Measurements from ENCODE around the gene CRADD.

The CRADD gene

DNA sequence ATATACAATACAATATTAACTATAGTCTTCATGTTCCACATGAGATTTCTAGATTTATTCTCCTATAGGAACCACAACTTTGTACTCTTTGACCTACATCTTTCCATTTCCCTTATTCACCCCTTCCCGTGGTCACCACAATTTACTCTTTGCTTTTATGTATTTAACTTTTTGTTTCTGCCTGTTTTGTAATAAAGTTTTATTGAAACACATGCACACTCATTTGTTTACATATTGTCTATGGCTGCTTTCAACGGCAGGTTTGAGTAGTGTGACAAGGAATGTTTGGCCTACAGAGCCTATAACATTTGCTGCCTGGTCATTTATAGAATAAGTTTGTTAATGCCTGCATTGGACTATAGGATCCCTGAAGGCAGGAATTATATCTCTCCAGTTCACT, 231.1 kb downstream of the CRADD start:
- no peaks in the 10 kb centered on the region for H3K36me3 ChIP-seq (ENCODE audit: insufficient read depth, low read length)
- DNase-seq (ENCODE audit: low read depth, low spot score) = no peak
- no peak overlapping the region for H3K9ac ChIP-seq (ENCODE audit: insufficient read length)
- no peak for TF ChIP-seq FOXP2 (optimal IDR thresholded peaks at IDR 0.05; ENCODE audit: control extremely low read depth, extremely low read length, insufficient read depth)
- no peak for TF ChIP-seq EZH2 (IDR thresholded peaks at IDR 0.05)
- TF ChIP-seq POLR2AphosphoS5 (IDR thresholded peaks at IDR 0.05; ENCODE audit: borderline replicate concordance, low read depth, low read length) = no peak
- no peaks in the 10 kb centered on the region for H3K9me3 ChIP-seq (ENCODE audit: low read depth, low read length)
- no peak overlapping the region for H3K27ac ChIP-seq
- no peak overlapping the region for H3K4me3 ChIP-seq

DNA sequence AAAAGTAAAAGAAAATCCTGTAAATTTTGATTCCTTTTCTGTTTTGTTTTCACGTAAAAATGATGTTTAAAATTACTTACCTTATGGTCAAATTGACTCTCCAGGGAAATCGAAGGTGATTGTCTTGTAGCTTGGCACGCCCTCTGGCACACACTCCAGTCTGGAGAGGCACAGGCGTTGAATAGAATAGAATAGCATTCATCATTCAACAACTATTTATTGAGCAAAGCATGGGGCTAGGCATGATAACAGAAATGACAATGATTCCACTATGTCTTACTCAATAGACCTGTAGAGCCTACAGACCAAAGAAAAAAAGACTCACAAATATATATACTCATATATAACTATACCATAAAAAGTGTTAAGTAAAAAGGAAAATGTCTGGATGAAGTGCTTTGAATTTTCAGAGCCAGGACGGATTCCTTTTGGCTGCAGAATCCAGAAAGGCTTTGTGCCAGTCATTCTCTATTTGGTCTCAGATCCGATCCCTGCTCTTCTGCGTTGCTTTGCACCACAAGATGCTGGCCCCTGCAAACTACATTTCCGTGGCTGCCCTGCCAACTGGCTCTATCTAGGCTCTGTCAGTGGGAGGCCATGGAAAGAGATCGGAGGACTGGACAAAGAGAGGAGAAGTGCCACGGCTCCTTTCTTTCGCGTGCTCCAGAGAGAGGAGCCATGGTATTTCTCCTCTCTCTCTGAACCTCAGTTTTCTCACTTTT, 231.8 kb downstream of the CRADD start:
- no peak for TF ChIP-seq FOXP2 (optimal IDR thresholded peaks at IDR 0.05; ENCODE audit: control extremely low read depth, extremely low read length, insufficient read depth)
- TF ChIP-seq POLR2AphosphoS5 (IDR thresholded peaks at IDR 0.05; ENCODE audit: borderline replicate concordance, low read depth, low read length) = no peak
- no peak for TF ChIP-seq EZH2 (IDR thresholded peaks at IDR 0.05)
- Histone ChIP-seq H3K27ac (no peak overlapping the region), H3K4me3 (no peak overlapping the region), H3K9ac (ENCODE audit: insufficient read length) (no peak overlapping the region), H3K9me3 (ENCODE audit: low read depth, low read length) (peaks cover 3% of the 10 kb centered on the region; the same call in 1 of the 2 replicates), H3K36me3 (ENCODE audit: insufficient read depth, low read length) (no peaks in the 10 kb centered on the region)
- DNase-seq (ENCODE audit: low read depth, low spot score) = no peak

DNA sequence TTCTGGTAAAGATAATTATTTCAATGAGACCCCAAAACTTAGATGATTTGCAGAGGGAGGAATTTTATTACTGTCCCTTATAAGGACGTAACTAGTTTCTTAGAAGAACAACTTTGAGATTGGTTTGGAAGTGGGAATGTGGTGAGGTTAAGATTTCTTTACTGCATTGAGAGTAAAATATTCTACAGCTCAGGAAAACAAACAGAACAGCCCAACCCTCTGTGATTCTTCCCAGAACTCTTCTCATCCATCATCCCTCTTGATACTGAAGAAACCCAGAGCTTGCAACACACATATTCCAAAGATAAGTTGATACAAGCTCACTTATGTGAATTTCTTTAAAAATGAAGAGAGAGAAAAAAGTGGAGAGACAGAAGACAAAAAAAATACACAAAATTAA, 234.2 kb downstream of the CRADD start:
- Histone ChIP-seq H3K36me3 (ENCODE audit: insufficient read depth, low read length) (no peaks in the 10 kb centered on the region), H3K9me3 (ENCODE audit: low read depth, low read length) (peaks cover 3% of the 10 kb centered on the region; the same call in 1 of the 2 replicates), H3K27ac (no peak overlapping the region), H3K9ac (ENCODE audit: insufficient read length) (no peak overlapping the region), H3K4me3 (no peak overlapping the region)
- no peak for DNase-seq (ENCODE audit: low read depth, low spot score)
- TF ChIP-seq POLR2AphosphoS5 (IDR thresholded peaks at IDR 0.05; ENCODE audit: borderline replicate concordance, low read depth, low read length) (no peak), FOXP2 (optimal IDR thresholded peaks at IDR 0.05; ENCODE audit: control extremely low read depth, extremely low read length, insufficient read depth) (no peak), EZH2 (IDR thresholded peaks at IDR 0.05) (no peak)

DNA sequence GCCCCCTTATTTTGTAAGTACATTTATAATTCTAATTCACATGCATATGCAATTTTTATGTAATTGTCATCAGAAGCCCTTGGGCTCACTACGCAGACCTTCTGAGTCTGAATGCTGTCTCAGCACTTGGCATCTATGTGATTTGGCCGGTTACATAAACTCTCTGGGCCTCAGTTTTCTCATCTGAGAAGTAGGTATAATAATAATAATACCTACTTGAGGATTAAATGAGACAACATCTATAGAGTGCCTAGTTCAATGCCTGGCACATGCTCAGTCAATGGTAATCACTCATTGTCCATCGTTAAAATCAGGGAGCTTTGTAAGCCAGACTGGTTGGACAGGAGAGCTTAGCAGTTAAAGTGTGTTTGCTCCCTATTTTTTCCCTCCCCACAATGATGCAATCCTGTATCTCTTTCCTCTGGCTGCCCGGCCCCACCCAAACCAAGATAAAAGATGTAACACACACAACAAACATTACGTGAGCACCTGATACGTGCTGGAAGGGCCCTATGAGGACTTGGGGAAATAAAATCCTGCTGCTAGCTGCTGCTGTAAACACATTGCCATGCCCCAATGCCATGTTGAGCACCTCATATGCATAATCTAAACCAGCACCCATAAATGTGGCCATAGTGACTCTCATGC, 235.0 kb downstream of the CRADD start:
- H3K9me3 ChIP-seq (ENCODE audit: low read depth, low read length) = peaks cover 3% of the 10 kb centered on the region; the same call in 1 of the 2 replicates

DNA sequence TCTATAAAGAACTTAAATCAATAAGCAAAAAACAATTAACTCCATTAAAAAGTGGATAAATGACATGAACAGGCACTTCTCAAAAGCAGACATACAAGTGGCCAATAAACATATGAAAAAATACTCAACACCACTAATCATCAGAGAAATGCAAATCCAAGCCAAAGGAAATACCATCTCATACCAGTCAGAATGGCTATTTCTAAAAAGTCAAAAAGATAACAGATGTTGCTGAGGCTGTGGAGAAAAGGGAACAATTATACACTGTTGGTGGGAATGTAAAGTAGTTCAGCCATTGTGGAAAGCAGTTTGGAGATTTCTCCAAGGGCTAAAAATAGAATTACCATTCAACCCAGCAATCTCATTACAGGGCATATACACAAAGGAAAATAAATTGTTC, 236.7 kb downstream of the CRADD start:
- DNase-seq (ENCODE audit: low read depth, low spot score) = no peak
- no peak for TF ChIP-seq POLR2AphosphoS5 (IDR thresholded peaks at IDR 0.05; ENCODE audit: borderline replicate concordance, low read depth, low read length)
- TF ChIP-seq FOXP2 (optimal IDR thresholded peaks at IDR 0.05; ENCODE audit: control extremely low read depth, extremely low read length, insufficient read depth) = no peak
- TF ChIP-seq EZH2 (IDR thresholded peaks at IDR 0.05) = no peak
- no peak overlapping the region for H3K9ac ChIP-seq (ENCODE audit: insufficient read length)
- no peak overlapping the region for H3K4me3 ChIP-seq
- peaks cover 3% of the 10 kb centered on the region; the same call in 1 of the 2 replicates for H3K9me3 ChIP-seq (ENCODE audit: low read depth, low read length)
- no peaks in the 10 kb centered on the region for H3K36me3 ChIP-seq (ENCODE audit: insufficient read depth, low read length)
- no peak overlapping the region for H3K27ac ChIP-seq

More for the DNA sequence above, 235.0 kb downstream of the CRADD start:
- no peak overlapping the region for H3K9ac ChIP-seq (ENCODE audit: insufficient read length)
- H3K4me3 ChIP-seq = no peak overlapping the region
- TF ChIP-seq POLR2AphosphoS5 (IDR thresholded peaks at IDR 0.05; ENCODE audit: borderline replicate concordance, low read depth, low read length) (no peak), EZH2 (IDR thresholded peaks at IDR 0.05) (no peak), FOXP2 (optimal IDR thresholded peaks at IDR 0.05; ENCODE audit: control extremely low read depth, extremely low read length, insufficient read depth) (no peak)
- H3K36me3 ChIP-seq (ENCODE audit: insufficient read depth, low read length) = no peaks in the 10 kb centered on the region
- DNase-seq (ENCODE audit: low read depth, low spot score) = no peak
- H3K27ac ChIP-seq = no peak overlapping the region

DNA sequence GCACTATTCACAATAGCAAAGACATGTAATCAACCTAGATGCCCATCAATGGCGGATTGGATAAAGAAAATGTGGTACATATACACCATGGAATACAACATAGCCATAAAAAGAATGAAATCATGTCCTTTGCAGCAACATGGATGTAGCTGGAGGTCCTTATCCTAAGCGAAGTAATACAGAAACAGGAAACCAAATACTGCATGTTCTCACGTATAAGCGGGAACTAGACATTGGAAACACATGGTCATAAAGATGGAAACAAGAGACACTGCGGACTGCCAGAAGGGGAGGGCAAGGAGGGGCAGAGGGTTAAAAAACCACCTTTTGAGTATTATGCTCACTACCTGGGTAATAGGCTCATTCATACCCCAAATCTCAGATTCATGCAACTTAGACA, 237.1 kb downstream of the CRADD start:
- H3K36me3 ChIP-seq (ENCODE audit: insufficient read depth, low read length) = no peaks in the 10 kb centered on the region
- no peak for DNase-seq (ENCODE audit: low read depth, low spot score)
- TF ChIP-seq FOXP2 (optimal IDR thresholded peaks at IDR 0.05; ENCODE audit: control extremely low read depth, extremely low read length, insufficient read depth) = no peak
- no peak for TF ChIP-seq EZH2 (IDR thresholded peaks at IDR 0.05)
- TF ChIP-seq POLR2AphosphoS5 (IDR thresholded peaks at IDR 0.05; ENCODE audit: borderline replicate concordance, low read depth, low read length) = no peak
- H3K9me3 ChIP-seq (ENCODE audit: low read depth, low read length) = peaks cover 3% of the 10 kb centered on the region; the same call in 1 of the 2 replicates
- no peak overlapping the region for H3K4me3 ChIP-seq
- no peak overlapping the region for H3K9ac ChIP-seq (ENCODE audit: insufficient read length)
- H3K27ac ChIP-seq = no peak overlapping the region

DNA sequence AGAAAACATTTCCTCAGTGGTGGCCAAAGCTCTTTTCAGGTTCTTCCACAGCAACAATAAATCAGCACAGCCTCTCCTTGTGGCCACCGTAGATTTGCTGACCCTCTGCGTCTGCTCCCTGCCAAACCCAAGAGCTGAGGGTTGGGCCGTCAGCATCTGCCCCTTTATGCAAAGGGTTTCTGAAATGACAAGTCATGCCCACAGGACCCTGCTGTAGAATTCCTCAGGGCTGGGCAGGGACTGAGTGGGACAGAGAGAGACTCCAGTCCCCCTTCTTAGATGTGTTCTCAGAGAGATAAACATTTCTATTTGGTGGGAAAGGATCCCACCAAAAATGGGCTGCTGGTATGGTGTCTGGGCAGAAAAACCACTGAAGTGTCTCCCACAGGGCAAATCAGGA, 238.2 kb downstream of the CRADD start:
- Histone ChIP-seq H3K27ac (no peak overlapping the region), H3K9ac (ENCODE audit: insufficient read length) (no peak overlapping the region), H3K36me3 (ENCODE audit: insufficient read depth, low read length) (no peaks in the 10 kb centered on the region), H3K4me3 (no peak overlapping the region), H3K9me3 (ENCODE audit: low read depth, low read length) (peaks cover 3% of the 10 kb centered on the region; the same call in 1 of the 2 replicates)
- DNase-seq (ENCODE audit: low read depth, low spot score) = no peak
- no peak for TF ChIP-seq EZH2 (IDR thresholded peaks at IDR 0.05)
- no peak for TF ChIP-seq POLR2AphosphoS5 (IDR thresholded peaks at IDR 0.05; ENCODE audit: borderline replicate concordance, low read depth, low read length)
- TF ChIP-seq FOXP2 (optimal IDR thresholded peaks at IDR 0.05; ENCODE audit: control extremely low read depth, extremely low read length, insufficient read depth) = no peak

DNA sequence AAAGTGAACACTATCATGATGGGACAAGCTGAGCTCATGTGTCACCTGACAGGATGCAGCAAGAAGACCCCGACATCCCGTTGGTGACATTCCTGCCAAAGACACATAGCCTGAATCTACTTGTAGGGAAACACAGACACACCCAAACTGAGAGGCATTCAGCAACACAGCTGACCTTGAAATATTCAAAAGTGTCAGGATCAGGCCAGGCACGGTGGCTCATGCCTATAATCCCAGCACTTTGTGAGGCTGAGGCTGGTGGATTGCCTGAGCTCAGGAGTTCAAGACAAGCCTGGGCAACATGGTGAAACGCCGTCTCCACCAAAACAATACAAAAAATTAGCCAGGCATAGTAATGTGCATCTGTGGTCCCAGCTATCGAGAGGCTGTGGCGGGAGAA, 239.2 kb downstream of the CRADD start:
- Histone ChIP-seq H3K9ac (ENCODE audit: insufficient read length) (no peak overlapping the region), H3K9me3 (ENCODE audit: low read depth, low read length) (peaks cover 3% of the 10 kb centered on the region; the same call in 1 of the 2 replicates), H3K27ac (no peak overlapping the region), H3K4me3 (no peak overlapping the region), H3K36me3 (ENCODE audit: insufficient read depth, low read length) (no peaks in the 10 kb centered on the region)
- no peak for TF ChIP-seq FOXP2 (optimal IDR thresholded peaks at IDR 0.05; ENCODE audit: control extremely low read depth, extremely low read length, insufficient read depth)
- TF ChIP-seq EZH2 (IDR thresholded peaks at IDR 0.05) = no peak
- no peak for TF ChIP-seq POLR2AphosphoS5 (IDR thresholded peaks at IDR 0.05; ENCODE audit: borderline replicate concordance, low read depth, low read length)
- no peak for DNase-seq (ENCODE audit: low read depth, low spot score)
